Adrenal gland (tissue), 12 donors: Measurements from ENCODE around the gene SLC25A21. TPM values are rescaled to one million over a fixed set of nuclear protein-coding genes. Genes with fewer than 3 reads are reported as not detected.
"Not testable (repeated sequence)": the region's sequence is repeated elsewhere in the genome, so short reads cannot be mapped to it uniquely, and the experiment has no call there.

ENCODE experiments used
- DNase-seq, 7 donors: peaks; one replicate each; pipeline ENCODE4 v3.0.0-alpha.2; 2019 to 2020
- H3K27ac ChIP-seq, 5 donors: fragments of 200-600 bp; sonication (generic) in 4 of 5; 1 replicate in 3 of 5; 2 replicates in 2 of 5; pipeline versions ENCODE4 v1.5.1 to v1.8.0; 2016 to 2020; ENCODE audit warnings: mild to moderate bottlenecking in 1 of 5
- H3K27me3 ChIP-seq: fragments of 200-600 bp; 2 replicates; pipeline ENCODE4 v1.8.0; 2021
- H3K36me3 ChIP-seq, 2 donors: fragments of 200-600 bp; replicated peaks in 1 of 2; 1 replicate in 1 of 2; 2 replicates in 1 of 2; pipeline versions ENCODE4 v1.5.1 to v1.8.0; 2018 to 2022
- H3K4me1 ChIP-seq, 2 donors: fragments of 200-600 bp; replicated peaks in 1 of 2; 1 replicate in 1 of 2; 2 replicates in 1 of 2; pipeline versions ENCODE4 v1.5.1 to v1.8.0; 2018 to 2021
- H3K4me3 ChIP-seq, 4 donors: fragments of 200-600 bp; sonication (generic) in 3 of 4; one replicate each; pipeline ENCODE4 v1.5.1; 2016 to 2018
- H3K9me3 ChIP-seq, 3 donors: fragments of 200-600 bp; sonication (generic) in 1 of 3; replicated peaks in 1 of 3; 1 replicate in 2 of 3; 2 replicates in 1 of 3; pipeline versions ENCODE4 v1.5.1 to v1.8.0; 2016 to 2021
- POLR2A ChIP-seq, 2 donors: fragments of 450-650 bp; IDR thresholded peaks; one replicate each; pipeline ENCODE4 v1.6.1; 2017; ENCODE audit warnings: antibody characterized with exemption in 2 of 2, mild to moderate bottlenecking in 2 of 2, moderate library complexity in 1 of 2
- WGBS, 4 donors: extraction: QIAGEN DNeasy Blood & Tissue Kit in 2 of 4; methylation state at CpG; one replicate each; pipeline versions ENCODE4 v1.1.5 to v1.1.7; 2013 to 2017; 5-methylcytosine and 5-hydroxymethylcytosine counted together
- intact Hi-C, 2 donors: fragments of 100-400 bp; cut with DNase I; formaldehyde crosslinking; loops; one replicate each; pipeline versions ENCODE4 v1.14.1 to v1.15.0; 2022 to 2023
- polyA plus RNA-seq, 3 donors: library from polyadenylated mRNA; stranded (reverse); fragments of 200-250 nt in 2 of 3; fragments of 350-450 nt in 1 of 3; fragmentation: Illumina TruSeq in 1 of 3; extraction: RNeasy Lipid Tissue Mini Kit (QIAGEN cat#74804) in 1 of 3; gene quantifications; one replicate each; pipeline ENCODE4 v1.2.3, GENCODE V29; 2013 to 2014
- total RNA-seq, 9 donors: library from RNA; depleted of rRNA in 4 of 9; stranded (reverse); fragments of >200 nt in 4 of 9; fragments of 120-200 nt in 1 of 9; fragmentation: NEBNext Ultra II Directional in 1 of 9; extraction: Animal tissue kit (Norgen Biotek cat#: 25700) in 1 of 9; gene quantifications; one replicate each; pipeline versions ENCODE4 v1.1.0 to v1.2.4, GENCODE V29; 2013 to 2023
- TF ChIP-seq, protein P1 (sequence below), 6 experiments: fragments of 450-650 bp in 4 of 6; fragments of 200-600 bp in 2 of 6; sonication (generic) in 1 of 6; IDR thresholded peaks; 1 replicate in 5 of 6; 2 replicates in 1 of 6; pipeline versions ENCODE4 v1.5.1 to v1.8.0; 2016 to 2021; ENCODE audit warnings: antibody characterized with exemption in 6 of 6, mild to moderate bottlenecking in 2 of 6, moderate library complexity in 1 of 6
- donor health status: healthy with polysubstance abuse.
- donor health status: Bipolar disorder and iron deficiency.
- donor health status: DM: yes; HTN: yes; CAD: no.
- donor health status: DM: no; HTN: no; CAD: no.
- donor health status: DM: no; HTN: no; CAD: no.
- donor health status: DM: yes; HTN: yes; CAD: no.

Gene SLC25A21
- total and polyA plus RNA-seq, 12 donors = 0.14 to 3.8 (median 0.56) TPM

DNA sequence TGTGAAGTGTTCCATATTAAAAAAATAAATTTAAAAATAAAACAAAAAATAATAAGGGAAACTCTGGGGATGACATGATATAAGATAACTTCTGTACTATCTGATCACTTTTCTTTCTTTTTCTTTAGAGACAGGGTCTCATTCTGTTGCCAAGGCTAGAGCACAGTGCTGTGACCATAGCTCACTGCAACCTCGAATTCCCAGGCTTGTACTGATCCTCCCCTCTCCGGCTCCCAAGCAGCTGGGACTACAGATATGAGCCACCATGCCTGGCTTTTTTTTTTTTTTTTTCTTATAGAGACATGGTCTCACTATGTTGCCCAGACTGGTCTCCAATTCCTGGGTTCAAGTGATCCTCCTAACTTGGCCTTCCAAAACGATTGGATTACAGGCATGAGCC is 14.9 kb upstream of the SLC25A21 start:
- WGBS, 4 donors = 62 to 82% (median 63%) methylated on average over 3 of the region's 3 CpGs

GRCh38 chr14:37186865-37187264 is 14.5 kb upstream of the SLC25A21 start:
- H3K4me1 ChIP-seq = no peaks in the 10 kb centered on the region
- 84 to 88% (median 86%) methylated on average over 1 of the region's 1 CpG for WGBS, 4 donors
- no peaks in the 10 kb centered on the region for H3K27me3 ChIP-seq
- H3K36me3 ChIP-seq = no peaks in the 10 kb centered on the region
- no peak for DNase-seq
- intact Hi-C loops = no loop called here
- H3K4me3 ChIP-seq = no peak overlapping the region
- TF ChIP-seq, protein P1, sequence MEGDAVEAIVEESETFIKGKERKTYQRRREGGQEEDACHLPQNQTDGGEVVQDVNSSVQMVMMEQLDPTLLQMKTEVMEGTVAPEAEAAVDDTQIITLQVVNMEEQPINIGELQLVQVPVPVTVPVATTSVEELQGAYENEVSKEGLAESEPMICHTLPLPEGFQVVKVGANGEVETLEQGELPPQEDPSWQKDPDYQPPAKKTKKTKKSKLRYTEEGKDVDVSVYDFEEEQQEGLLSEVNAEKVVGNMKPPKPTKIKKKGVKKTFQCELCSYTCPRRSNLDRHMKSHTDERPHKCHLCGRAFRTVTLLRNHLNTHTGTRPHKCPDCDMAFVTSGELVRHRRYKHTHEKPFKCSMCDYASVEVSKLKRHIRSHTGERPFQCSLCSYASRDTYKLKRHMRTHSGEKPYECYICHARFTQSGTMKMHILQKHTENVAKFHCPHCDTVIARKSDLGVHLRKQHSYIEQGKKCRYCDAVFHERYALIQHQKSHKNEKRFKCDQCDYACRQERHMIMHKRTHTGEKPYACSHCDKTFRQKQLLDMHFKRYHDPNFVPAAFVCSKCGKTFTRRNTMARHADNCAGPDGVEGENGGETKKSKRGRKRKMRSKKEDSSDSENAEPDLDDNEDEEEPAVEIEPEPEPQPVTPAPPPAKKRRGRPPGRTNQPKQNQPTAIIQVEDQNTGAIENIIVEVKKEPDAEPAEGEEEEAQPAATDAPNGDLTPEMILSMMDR (IDR thresholded peaks at IDR 0.05) = no peak
- no peak for TF ChIP-seq POLR2A (IDR thresholded peaks at IDR 0.05)
- no peaks in the 10 kb centered on the region for H3K9me3 ChIP-seq
- no peak overlapping the region for H3K27ac ChIP-seq

More for the DNA sequence above, 14.9 kb upstream of the SLC25A21 start:
- DNase-seq = no peak
- H3K4me3 ChIP-seq = no peak overlapping the region
- TF ChIP-seq, protein P1 (IDR thresholded peaks at IDR 0.05) = no peak
- TF ChIP-seq POLR2A (IDR thresholded peaks at IDR 0.05) = no peak
- H3K36me3 ChIP-seq = no peaks in the 10 kb centered on the region
- no peaks in the 10 kb centered on the region for H3K27me3 ChIP-seq
- H3K4me1 ChIP-seq = no peaks in the 10 kb centered on the region
- intact Hi-C loops = no loop called here
- H3K9me3 ChIP-seq = no peaks in the 10 kb centered on the region
- H3K27ac ChIP-seq = no peak overlapping the region

DNA sequence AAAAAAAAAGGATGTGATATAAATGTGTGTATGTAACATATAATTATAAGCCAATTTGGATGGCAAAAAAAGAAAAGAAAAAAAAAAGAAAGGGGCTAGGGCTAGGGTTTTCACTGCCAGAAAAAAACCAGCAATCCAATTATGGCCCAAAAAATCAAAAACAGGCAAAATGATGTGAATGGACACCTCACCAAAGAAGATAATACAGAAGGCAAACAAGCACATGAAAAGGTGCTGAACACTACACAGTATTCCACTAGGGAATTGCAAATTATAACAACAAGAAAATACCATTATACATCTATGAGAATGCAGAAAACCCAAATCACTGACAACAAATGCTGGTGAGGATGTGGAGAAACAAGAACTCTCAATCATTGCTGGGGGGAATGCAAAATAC is 13.3 kb upstream of the SLC25A21 start:
- Histone ChIP-seq H3K27me3 (no peaks in the 10 kb centered on the region), H3K27ac (no peak overlapping the region), H3K36me3 (no peaks in the 10 kb centered on the region), H3K9me3 (no peaks in the 10 kb centered on the region), H3K4me1 (no peaks in the 10 kb centered on the region), H3K4me3 (no peak overlapping the region)
- TF ChIP-seq, protein P1 (IDR thresholded peaks at IDR 0.05) = no peak
- no peak for TF ChIP-seq POLR2A (IDR thresholded peaks at IDR 0.05)
- intact Hi-C loops = no loop called here
- no peak for DNase-seq

GRCh38 chr14:37184520-37184919 is 12.1 kb upstream of the SLC25A21 start:
- H3K27me3 ChIP-seq, H3K9me3 ChIP-seq, intact Hi-C loops, H3K27ac ChIP-seq, H3K4me3 ChIP-seq, H3K4me1 ChIP-seq, H3K36me3 ChIP-seq, DNase-seq: not testable (repeated sequence)
- 81 to 87% (median 85%) methylated on average over 8 of the region's 8 CpGs for WGBS, 4 donors

DNA sequence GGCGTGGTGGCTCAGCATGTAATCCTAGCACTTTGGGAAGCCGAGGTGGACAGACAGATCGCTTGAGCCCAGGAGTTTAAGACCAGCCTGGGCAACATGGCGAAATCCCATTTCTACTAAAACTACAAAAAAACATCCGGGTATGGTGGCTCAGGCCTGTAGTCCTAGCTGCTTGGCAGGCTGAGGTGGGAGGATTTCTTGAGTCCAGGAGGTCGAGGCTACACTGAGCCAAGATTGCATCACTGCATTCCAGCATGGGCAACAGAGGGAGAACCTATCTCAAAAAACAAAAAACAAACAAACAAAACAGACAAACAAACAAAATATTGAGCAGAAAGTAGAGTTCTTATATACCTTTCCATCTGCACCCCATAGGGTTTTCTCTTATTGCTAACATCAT is 9.0 kb upstream of the SLC25A21 start:
- Histone ChIP-seq H3K9me3 (no peaks in the 10 kb centered on the region), H3K27me3 (no peaks in the 10 kb centered on the region), H3K4me3 (no peak overlapping the region), H3K4me1 (no peaks in the 10 kb centered on the region), H3K36me3 (no peaks in the 10 kb centered on the region), H3K27ac (no peak overlapping the region)
- TF ChIP-seq, protein P1 (IDR thresholded peaks at IDR 0.05) = no peak
- TF ChIP-seq POLR2A (IDR thresholded peaks at IDR 0.05) = no peak
- 85 to 88% (median 87%) methylated on average over 6 of the region's 6 CpGs for WGBS, 4 donors
- DNase-seq = no peak
- intact Hi-C loops = no loop called here

GRCh38 chr14:37180886-37181285 is 8.5 kb upstream of the SLC25A21 start:
- intact Hi-C loops, H3K4me3 ChIP-seq, DNase-seq, H3K9me3 ChIP-seq, H3K4me1 ChIP-seq, H3K36me3 ChIP-seq, H3K27ac ChIP-seq, H3K27me3 ChIP-seq: not testable (repeated sequence)
- WGBS, 4 donors = 95 to 97% (median 96%) methylated on average over 7 of the region's 7 CpGs
